Stimulated activated CD8-positive, alpha-beta memory T cell treated with anti-CD3 and anti-CD28 coated beads, Interleukin-2, amount 100 ng/mL, for 48 hours (primary cell): Measurements from ENCODE around the gene NUDCD3.

Experiments
- DNase-seq, 2 donors: peaks; one replicate each; pipeline ENCODE4 v3.0.0-alpha.2; 2020; ENCODE audit warnings: low read depth in 2 of 2

NUDCD3 gene

DNA sequence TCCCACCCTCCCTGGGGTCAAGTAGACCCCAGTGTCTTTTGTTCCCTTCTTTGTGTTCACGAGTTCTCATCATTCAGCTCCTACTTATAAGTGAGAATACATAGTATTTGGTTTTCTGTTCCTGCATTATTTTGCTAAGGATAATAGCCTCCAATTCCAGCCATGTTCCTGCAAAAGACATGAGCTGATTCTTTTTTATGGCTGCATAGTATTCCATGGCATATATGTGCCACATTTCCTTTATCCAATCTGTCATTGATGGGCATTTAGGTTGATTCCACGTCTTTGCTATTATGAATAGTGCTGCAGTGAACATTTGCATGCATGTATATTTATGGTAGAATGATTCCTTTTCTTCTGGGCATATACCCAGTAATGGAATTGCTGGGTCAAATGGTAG is 136.8 kb downstream of the NUDCD3 start:
- no peak for DNase-seq

DNA sequence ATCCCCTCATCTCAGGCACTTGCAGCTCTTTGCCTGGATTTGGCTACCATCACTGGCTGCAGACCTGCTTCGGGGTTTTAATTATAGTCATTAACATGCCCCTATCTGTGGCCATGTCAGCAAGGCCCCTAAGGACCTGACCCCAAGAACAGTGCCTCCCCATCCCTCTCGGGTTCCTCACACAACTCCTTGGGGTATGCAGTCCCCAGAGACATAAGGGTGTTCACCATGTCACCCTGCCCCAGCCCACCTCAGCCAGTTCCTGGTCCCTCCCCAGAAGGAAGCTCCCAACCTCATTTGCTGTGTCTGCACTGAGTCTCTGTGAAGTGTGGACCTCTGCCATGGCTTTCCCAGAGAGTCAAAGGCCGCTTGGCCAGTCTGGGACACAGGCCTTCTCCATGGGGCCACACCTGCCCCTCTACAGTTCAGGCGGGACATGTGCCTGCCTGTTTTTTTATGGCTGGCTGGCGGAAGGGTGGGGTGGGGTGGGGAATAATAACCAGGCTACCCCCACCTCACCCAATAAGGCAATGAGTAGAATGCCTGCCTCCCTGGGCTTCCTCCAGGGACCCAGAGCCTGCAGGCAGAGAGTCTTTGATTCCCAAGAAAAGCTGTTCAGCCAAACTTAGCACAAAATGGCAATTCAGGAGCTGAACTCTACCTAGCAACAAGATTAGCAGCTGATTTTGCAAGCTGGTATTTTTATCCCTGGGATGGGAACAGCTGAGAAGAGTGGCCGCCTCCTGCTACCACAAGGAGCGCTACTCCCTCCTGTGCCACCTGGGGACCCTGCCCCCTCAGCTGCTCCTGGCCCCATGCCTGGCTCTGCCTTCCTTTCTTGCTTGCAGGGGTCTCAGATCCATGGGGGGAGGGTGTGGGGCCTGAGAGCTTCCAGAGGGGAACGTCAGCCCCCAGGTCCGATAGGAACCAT is 141.3 kb downstream of the NUDCD3 start:
- DNase-seq = no peak

DNA sequence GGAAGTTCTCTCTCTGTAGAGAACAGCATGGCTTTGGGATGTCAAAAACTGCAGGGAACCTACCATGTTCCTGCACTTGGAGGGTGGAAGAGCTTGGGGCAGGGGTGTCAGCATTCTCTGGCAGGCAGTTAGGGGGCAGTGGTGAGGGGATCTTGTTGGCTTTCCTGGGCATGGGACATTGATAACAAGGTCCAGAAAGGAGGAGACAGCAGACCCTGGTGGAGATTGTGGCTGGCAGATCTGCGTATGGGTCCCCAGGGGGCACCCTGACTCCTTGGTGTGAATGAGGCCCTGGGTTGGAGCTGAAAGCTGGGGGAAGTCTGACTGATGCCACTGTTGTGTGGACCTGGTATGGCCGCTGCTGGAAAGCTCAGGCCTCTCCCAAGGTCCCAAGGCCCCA is 142.2 kb downstream of the NUDCD3 start:
- no peak for DNase-seq

DNA sequence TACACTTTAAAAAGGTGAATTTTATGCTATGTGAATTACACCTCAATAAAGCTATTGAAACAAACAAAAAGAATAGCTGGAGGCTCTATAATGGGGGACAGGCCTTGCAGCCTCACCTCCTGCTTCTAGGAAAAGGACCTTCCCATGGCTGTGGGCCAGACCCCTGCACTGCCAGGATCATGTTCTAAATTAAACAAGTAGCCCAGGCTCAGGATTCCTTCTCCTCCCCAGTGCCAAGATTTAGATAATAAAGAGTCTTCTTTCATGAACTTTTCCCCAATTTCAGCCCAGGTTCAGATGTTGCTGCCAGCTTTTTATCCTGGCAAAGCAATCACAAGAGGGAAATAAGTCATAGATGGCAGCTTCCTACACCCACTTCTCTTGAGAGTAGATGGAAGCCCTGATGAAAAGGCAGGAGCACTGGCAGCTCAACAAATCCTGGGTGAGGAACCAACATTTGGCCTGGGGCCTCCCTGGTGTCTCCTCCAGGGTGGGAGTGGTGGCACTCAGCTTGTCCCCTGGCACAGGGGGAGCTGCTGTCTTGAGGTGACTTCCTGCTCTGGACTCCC is 142.8 kb downstream of the NUDCD3 start:
- DNase-seq = no peak

DNA sequence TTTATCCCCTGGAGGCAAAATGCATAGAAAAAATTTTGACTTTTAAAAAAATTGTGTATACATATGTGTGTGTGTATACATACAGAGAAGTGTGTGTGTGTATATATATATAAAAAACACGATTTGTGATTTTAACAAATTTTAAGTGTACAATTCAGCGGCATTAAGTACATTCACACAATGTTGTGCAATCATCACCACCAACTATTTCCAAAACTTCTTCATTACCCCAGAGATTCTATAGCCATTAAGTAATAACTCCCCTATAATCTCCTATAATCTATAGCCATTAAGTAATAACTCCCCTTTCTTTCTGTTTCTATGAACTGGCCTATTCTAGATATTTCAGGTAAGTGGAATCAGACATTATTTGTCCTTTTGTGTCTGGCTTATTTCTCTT is 144.4 kb downstream of the NUDCD3 start:
- DNase-seq = no peak

DNA sequence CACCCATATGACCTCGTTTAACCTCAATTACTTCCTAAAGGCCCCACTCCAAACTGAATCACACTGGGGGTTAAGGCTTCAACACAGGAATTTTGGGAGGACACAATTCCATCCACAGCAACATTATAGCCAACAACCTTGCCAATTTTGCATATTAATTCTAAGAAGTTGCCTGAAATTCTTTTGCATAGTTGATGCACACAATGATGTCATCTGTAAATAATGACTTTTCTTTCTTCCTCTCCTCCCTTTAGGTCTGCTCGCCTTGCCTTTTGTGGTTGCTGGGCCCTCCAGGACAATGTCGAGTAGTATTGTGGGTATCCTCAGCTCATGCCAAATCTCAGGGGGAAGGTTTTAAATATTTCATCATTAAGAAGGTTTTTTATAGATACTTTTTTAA is 149.1 kb downstream of the NUDCD3 start:
- DNase-seq = no peak

DNA sequence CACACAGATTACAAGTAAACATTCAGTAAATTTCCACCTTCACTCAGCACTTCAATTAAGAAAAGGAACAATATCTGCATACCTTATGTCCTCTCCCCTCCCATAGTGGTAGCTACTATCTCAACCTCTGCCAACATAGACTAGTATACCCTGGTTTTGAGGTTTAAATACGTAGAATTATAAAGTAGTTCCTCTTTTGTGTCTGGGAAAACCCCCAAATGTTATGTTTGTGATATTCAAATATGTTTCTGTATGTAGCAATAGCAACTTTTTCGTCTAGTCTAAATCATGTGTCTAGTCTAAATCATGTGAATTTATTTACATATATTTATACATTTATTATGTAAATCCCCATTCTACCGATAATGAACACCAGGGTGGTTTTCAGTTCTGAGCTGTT is 151.9 kb downstream of the NUDCD3 start:
- no peak for DNase-seq

DNA sequence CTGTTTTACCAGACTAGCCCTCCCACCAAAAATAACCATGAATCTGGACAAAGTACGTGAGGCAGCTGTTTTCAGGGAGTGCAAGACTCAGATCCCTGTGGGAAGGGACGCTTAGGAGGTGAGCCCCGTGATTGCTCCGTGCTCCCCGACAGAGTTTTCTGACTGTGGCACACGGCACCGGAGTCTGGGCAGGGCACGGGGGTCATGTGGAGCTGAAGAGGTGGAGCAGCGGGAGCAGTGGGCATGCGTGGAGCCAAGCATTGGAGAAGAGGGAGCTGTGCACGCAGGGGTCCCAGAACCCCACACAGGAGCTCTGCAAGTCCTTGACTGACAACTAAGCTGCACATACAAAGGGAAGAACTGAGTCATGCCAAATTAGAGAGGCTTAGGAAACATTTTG is 154.0 kb downstream of the NUDCD3 start:
- no peak for DNase-seq

DNA sequence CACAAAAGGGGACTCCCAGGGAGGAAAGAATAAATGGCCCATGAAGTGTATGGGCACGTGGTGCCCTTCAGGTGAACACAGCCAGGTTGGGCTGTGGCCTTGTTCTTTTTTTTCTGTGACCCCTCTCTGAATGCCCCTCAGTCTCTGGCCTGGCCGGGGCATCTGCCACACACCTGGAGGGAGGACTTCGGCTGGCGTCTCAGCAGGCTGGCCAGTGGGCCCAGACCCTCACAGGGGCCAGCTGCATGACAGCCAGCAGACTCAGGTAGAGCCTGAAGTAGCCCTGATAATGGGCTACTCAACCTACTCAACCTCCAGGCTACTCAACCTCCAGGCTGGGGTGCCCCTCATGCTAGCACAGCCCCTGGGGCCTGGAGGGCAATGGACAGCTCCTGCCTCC is 155.3 kb downstream of the NUDCD3 start:
- no peak for DNase-seq

DNA sequence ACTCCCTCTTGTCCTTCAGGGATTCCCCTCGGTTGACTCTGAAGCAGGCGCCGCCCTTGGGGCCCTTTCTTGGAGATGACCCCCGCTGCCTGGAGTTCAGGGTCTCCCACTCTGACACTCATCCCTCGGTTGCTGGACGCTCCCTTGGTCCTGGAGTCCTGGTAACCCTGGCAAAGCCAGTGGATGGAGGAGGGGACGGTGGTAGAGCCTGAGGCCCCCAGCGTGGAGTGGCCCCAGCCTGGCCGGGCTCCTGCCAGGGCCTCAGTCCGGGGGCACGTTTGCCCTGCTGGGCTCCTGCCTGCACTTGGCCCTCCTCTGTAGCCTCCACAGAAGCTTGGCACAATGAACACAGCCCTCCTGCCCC is 155.7 kb downstream of the NUDCD3 start:
- DNase-seq = no peak

DNA sequence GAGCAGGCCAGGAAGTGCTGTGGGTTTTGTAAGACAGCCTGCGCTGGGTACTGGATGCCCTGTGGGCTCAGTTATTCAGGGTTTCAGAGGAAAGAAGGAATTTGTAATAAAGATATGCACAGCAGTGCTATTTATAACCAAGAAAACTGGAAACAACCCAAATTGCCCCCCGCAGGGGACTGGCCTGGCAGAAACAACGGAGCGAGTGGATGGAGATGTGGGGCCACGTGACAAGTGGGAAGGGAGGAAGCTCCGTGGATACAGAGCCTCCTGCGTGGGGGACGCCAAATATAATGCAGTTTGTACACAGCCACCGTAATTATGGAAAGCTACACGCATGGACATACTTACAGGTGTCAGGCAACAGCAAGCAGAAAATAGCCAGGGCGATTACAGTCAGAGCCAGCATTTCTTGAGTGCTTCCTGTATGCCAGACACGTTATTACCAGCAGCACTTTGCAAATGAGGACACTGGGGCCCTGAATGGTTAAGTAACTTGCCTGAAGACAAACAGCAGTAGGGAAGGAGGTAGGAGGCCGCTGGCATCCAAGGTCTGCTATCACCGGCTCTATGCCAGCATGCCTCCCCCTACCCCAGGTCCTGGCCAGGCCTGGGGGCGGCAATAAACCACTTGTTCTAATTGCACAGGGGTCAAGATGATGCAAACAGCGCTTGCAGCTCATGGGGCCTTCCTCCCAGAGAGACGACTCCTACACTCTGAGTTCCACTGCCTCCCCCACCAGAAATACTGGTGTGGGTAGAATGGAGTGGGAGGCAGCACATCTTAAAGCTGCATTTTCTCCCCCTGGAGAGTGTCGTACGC is 156.3 kb downstream of the NUDCD3 start:
- no peak for DNase-seq

DNA sequence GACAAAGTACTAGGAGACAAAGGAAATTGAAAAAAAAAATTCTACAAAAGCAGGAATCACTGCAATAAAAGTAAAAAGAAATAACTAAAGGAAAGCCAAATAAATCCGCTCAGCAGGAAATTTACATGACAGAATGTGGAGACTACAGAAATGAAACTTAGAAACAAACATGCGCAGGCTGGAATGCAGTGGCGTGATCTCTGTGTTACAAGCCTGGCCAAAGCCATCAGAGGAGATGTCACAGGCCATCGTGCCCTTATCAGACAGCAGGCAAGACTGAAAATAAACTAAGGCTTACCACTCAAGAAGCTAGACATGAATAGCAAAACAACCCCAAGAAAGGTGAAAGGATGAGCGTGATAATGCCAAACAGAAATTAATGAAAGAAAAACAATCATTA is 158.8 kb downstream of the NUDCD3 start:
- no peak for DNase-seq

DNA sequence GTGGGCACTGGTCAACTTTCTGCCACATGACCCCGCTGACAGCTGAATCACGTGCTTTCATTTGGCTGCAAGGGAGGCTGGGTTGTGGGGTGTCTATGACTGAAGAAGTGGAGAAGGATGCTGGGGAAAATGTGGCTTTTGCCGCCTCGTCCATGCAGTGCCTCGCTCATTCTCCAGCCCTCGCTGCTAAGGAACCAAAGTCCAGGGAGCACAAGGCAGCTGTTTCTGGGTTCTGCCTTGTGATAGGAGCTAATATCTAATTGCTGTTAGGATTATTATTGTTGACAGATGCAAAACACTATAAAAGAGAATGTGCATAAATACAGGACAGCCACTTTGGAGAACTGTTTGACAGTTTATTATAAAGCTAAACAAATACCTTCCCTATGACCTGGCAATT is 160.1 kb downstream of the NUDCD3 start:
- no peak for DNase-seq

DNA sequence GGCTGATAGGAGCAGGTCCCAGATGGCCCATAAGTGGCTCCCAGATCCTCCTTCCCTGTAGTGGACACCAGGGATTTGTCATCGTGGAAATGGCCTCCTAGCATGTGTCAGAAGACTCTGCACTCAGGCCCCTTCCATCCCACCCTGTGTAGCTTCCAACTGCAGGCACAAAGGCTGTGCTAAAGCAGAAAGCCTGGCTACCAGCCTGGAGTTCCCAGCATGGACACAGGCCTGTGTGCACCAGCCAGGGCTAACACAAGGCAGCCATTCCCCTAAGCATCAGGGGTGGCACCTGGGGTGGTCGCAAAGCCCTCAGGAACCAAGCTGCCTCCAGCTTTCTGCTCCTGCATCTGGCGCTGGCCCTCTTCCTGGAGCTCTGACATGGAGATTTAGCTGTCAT is 160.6 kb downstream of the NUDCD3 start:
- DNase-seq = no peak
